Cardiac septum (tissue), 1 donor: ENCODE measurements around the gene DDX10. TPM values are rescaled to one million over a fixed set of nuclear protein-coding genes. Genes with fewer than 3 reads are reported as not detected.

Experiments
- DNase-seq: peaks from one replicate; pipeline ENCODE4 v3.0.0-alpha.2; 2020; ENCODE audit warnings: low spot score
- intact Hi-C: fragments of 100-400 bp; cut with DNase I; formaldehyde crosslinking; loops from one replicate; pipeline ENCODE4 v1.14.0; 2022
- total RNA-seq: library from RNA; stranded (reverse); fragmentation: NEBNext Ultra II Directional; extraction: Animal tissue kit (Norgen Biotek cat#: 25700); gene quantifications from one replicate; pipeline ENCODE4 v1.2.1, GENCODE V29; 2021
- donor health status: DM: no; HTN: no; CAD: no.

Gene DDX10
- total RNA-seq, 1 donor from 2014 or later, result 11.5 TPM

GRCh38 chr11:108853151-108853550 lies 188.3 kb downstream of the DDX10 start:
- no peak for DNase-seq
- intact Hi-C loops, result no loop called here

GRCh38 chr11:108853864-108854263 lies 189.0 kb downstream of the DDX10 start:
- DNase-seq, result no peak
- intact Hi-C loops, result no loop called here

GRCh38 chr11:108854346-108854745 lies 189.5 kb downstream of the DDX10 start:
- DNase-seq, result no peak
- intact Hi-C loops, result no loop called here

- intact Hi-C loops, result no loop called here
- peak; percentile 75 for DNase-seq
Measured at GRCh38 chr11:108857382-108857781, 192.5 kb downstream of the DDX10 start.

GRCh38 chr11:108858622-108859021 lies 193.8 kb downstream of the DDX10 start:
- intact Hi-C loops, result no loop called here
- no peak for DNase-seq

- DNase-seq, result no peak
- intact Hi-C loops, result no loop called here
Measured at GRCh38 chr11:108859510-108859909, 194.6 kb downstream of the DDX10 start.

- DNase-seq, result no peak
- intact Hi-C loops, result no loop called here
Measured at GRCh38 chr11:108863528-108863927, 198.7 kb downstream of the DDX10 start.

GRCh38 chr11:108865406-108865805 lies 200.5 kb downstream of the DDX10 start:
- intact Hi-C loops, result no loop called here
- no peak for DNase-seq

- intact Hi-C loops, result no loop called here
- DNase-seq, result no peak
Measured at GRCh38 chr11:108866781-108867180, 201.9 kb downstream of the DDX10 start.

- intact Hi-C loops, result loop anchor here (5.0 to 10.0 kb wide), 2 partner anchors 83 to 176 kb away; no protein-coding TSS in a partner anchor
Measured at GRCh38 chr11:108870373-108871020, 205.6 kb downstream of the DDX10 start.

GRCh38 chr11:108871152-108871551 lies 206.3 kb downstream of the DDX10 start:
- intact Hi-C loops, result loop anchor here (5.0 to 10.0 kb wide), 2 partner anchors 84 to 176 kb away; no protein-coding TSS in a partner anchor
- no peak for DNase-seq

More at GRCh38 chr11:108870373-108871020, 205.6 kb downstream of the DDX10 start:
- DNase-seq, result no peak

GRCh38 chr11:108871867-108872266 lies 207.0 kb downstream of the DDX10 start:
- intact Hi-C loops, result loop anchor here (5.0 to 10.0 kb wide), 2 partner anchors 85 to 177 kb away; no protein-coding TSS in a partner anchor
- DNase-seq, result no peak

GRCh38 chr11:108872781-108873291 lies 208.0 kb downstream of the DDX10 start:
- intact Hi-C loops, result loop anchor here (5.0 to 10.0 kb wide), 2 partner anchors 86 to 178 kb away; no protein-coding TSS in a partner anchor
- DNase-seq, result no peak

GRCh38 chr11:108873310-108873709 lies 208.4 kb downstream of the DDX10 start:
- DNase-seq, result no peak
- intact Hi-C loops, result loop anchor here (5.0 to 10.0 kb wide), 2 partner anchors 86 to 179 kb away; no protein-coding TSS in a partner anchor

- intact Hi-C loops, result loop anchor here (5.0 to 10.0 kb wide), 2 partner anchors 87 to 179 kb away; no protein-coding TSS in a partner anchor
- no peak for DNase-seq
Measured at GRCh38 chr11:108873941-108874340, 209.1 kb downstream of the DDX10 start.

- intact Hi-C loops, result loop anchor here (10.0 kb wide), 1 partner anchor 180 kb away; no protein-coding TSS in a partner anchor
- no peak for DNase-seq
Measured at GRCh38 chr11:108875134-108875533, 210.3 kb downstream of the DDX10 start.

GRCh38 chr11:108877178-108877577 lies 212.3 kb downstream of the DDX10 start:
- intact Hi-C loops, result loop anchor here (10.0 kb wide), 1 partner anchor 182 kb away; no protein-coding TSS in a partner anchor
- no peak for DNase-seq

- intact Hi-C loops, result no loop called here
- no peak for DNase-seq
Measured at GRCh38 chr11:108880510-108880909, 215.6 kb downstream of the DDX10 start.

- no peak for DNase-seq
- intact Hi-C loops, result no loop called here
Measured at GRCh38 chr11:108881131-108881530, 216.3 kb downstream of the DDX10 start.

- no peak for DNase-seq
- intact Hi-C loops, result no loop called here
Measured at GRCh38 chr11:108882211-108882831, 217.5 kb downstream of the DDX10 start.
